Renal pelvis (tissue), 4 donors: ENCODE measurements around the gene PRDM12. TPM values are rescaled to one million over a fixed set of nuclear protein-coding genes. Genes with fewer than 3 reads are reported as not detected.
"Not testable (repeated sequence)": the region's sequence is repeated elsewhere in the genome, so short reads cannot be mapped to it uniquely, and the experiment has no call there.

Source experiments
- DNase-seq: peaks from one replicate; pipeline ENCODE4 v3.0.0-alpha.2; 2013
- polyA plus RNA-seq, 3 donors: library from polyadenylated mRNA; unstranded; fragments of 120-200 nt; gene quantifications; one replicate each; pipeline ENCODE4 v1.2.1, GENCODE V29; 2013; ENCODE audit not compliant: insufficient read length in 3 of 3

The PRDM12 gene
- polyA plus RNA-seq, 3 donors: not detected

- no peak for DNase-seq
Observed at GRCh38 chr9:130663977-130664250, 480 bp upstream of the PRDM12 start.

- no peak for DNase-seq
Observed at GRCh38 chr9:130665029-130665430, 636 bp downstream of the PRDM12 start.

GRCh38 chr9:130665431-130666392 is 1.3 kb downstream of the PRDM12 start:
- DNase-seq: no peak

- DNase-seq: no peak
Observed at GRCh38 chr9:130666393-130667119, 2.2 kb downstream of the PRDM12 start.

- no peak for DNase-seq
Observed at GRCh38 chr9:130667120-130667435, 2.7 kb downstream of the PRDM12 start.

DNA sequence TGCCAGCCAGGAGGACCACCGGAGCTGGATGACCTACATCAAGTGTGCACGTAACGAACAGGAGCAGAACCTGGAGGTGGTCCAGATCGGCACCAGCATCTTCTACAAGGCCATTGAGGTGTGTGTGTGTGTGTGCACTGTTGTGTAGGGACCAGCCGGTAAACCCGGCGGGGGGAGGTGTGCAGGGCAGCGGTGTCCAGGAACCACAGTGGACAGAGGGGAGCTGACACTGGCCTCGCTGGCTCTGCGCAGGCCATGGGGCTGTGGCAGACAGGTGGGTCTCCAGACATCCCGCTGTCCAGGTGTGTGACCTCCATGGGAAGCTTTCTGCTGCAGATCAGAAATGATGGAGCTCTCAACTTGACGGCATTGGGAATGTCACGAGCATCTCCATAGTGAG is 3.8 kb downstream of the PRDM12 start:
- DNase-seq: no peak

DNA sequence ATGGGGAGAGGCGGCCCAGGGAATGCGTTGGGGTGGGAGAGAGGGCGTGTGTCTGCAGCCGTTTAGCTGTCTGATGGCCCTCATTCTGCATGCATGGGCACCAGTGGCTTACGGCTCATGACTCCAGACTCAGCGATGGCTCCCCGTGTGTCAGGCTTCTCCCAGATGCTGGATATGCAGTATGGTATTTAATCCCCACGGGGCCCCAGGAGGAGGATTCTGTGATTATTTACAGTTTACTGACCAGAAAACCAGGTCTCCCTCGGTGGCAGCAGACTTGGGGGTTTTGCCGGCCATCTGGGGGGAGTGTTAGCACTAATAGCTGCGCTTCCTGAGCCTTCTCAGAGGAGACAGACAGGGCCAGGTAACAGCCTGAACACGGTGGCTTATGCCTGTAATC is 4.3 kb downstream of the PRDM12 start:
- DNase-seq: no peak

DNA sequence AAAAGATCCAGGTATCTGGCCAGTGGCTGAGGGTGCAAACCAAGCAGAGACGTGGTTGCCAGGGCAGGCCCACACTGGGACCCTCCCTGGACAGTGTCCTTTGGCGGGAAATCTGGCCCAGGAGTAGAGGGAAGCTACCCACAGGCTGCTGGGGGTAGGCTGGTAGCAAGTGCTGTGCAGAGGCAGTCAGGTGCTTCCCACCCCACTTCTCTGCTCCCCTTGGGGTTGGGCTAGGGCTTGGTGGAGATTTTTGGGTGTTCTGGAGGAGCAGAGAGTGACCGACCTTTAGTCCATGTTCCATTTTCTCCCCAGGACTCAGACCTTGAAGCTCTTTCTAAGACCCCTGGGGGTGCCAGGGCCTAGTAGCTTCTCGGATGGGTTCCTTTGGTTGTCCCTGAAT is 5.6 kb downstream of the PRDM12 start:
- no peak for DNase-seq

- DNase-seq: no peak
Observed at GRCh38 chr9:130670644-130671043, 6.2 kb downstream of the PRDM12 start.

GRCh38 chr9:130672466-130672865 is 8.1 kb downstream of the PRDM12 start:
- DNase-seq: no peak

DNA sequence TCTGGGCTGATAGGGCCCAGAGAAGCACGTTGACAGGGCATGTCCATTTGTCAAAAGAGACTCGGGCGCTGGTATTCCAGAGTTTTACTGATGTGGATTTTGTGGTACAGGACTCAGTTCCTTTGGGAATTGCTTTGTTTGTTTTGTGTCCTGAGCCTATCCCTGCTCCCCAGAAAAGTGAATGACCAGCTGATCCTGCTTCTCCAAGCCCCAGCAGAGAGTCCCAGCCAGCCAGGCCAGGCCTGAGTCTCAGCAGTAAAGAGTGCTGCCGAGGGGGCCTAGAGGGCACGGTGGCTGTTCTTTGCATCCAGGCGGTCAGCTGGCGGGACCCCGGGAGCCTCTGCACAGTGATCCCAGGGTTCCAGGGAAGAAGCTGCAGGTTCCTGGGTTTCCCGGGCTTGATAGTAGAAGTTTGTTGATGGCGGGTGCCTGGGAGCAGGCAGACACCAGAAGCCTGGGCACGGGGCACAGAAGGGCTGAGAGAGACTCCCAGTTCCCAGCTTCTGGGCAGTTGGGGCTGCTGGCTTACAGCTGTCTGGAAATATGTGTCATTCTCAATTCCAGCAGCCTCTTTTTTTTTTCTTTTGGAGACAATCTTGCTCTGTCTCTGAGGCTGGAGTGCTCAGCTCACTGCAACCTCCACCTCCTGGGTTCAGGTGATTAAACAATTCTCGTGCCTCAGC is 8.7 kb downstream of the PRDM12 start:
- no peak for DNase-seq

DNA sequence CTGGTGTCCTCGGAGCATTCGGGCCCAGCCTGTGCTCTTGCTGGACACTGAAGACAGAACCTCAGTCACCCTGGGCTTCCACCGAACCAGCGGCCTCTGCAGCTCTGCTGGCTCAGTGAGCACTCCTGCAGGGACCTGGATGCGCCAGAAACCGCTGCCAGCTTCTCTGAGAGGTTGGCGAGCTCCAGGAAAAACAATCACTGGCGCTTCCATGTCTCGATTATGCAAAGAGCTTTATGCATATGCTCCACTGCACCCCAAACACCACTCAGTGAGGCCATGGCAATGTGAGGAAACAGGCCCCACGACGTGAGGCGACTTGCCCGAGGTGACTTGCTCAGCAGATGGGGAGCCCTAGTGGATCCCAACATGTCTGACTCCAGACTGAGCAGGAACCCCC is 11.0 kb downstream of the PRDM12 start:
- DNase-seq: no peak

DNA sequence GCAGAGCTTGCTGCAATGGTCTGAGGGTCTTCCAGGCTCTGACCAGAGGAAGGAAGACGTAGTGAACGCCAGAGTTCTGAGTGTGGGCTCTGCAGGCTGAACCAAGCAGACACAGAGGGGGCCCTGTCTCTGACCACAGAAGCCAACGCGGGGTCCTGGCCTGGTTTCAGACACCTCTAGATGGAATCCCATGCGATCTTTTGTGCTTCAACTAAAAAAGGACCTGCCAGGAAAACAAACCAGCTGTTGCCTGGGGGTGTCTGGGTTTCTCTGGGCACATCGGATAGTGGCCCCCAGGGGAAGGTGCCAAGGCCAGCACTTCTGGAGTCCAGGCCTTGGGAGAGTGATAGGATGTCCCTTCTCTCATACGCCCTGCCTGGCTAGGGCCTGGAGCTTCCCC is 12.9 kb downstream of the PRDM12 start:
- no peak for DNase-seq

GRCh38 chr9:130680836-130681768 is 16.7 kb downstream of the PRDM12 start:
- peak; percentile 68 for DNase-seq

DNA sequence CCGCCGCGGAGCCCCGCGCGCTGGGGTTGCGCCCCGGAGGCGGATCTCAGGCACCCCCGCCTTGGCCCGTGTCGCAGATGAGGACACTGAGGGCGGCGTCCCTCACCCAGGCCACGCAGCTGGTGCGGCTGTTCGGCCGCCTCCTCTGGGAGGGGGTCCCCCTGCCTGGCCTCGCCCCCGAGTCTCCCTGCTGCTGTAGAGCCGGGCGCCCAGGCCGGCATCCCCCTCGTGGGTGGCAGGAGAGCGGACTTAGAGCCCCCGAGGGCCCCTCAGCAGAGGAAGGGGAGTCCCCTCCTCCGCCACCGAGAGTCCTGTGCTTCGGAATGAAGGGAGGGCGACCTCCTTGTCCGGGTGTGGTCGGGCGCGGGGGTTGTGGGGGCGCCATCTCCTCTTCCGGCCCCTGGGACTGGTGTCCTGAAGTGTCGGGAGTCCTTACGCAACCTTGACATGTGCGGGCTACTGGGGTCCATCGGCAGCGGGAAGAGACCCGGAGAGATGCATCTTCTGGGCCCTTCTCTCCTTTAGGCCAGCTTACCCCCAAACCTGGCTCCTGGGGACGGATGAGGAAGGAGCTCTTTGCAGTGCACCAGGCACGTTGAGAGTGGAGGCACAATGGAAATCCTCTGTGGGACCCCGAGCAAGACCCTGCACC is 17.5 kb downstream of the PRDM12 start:
- no peak for DNase-seq

DNA sequence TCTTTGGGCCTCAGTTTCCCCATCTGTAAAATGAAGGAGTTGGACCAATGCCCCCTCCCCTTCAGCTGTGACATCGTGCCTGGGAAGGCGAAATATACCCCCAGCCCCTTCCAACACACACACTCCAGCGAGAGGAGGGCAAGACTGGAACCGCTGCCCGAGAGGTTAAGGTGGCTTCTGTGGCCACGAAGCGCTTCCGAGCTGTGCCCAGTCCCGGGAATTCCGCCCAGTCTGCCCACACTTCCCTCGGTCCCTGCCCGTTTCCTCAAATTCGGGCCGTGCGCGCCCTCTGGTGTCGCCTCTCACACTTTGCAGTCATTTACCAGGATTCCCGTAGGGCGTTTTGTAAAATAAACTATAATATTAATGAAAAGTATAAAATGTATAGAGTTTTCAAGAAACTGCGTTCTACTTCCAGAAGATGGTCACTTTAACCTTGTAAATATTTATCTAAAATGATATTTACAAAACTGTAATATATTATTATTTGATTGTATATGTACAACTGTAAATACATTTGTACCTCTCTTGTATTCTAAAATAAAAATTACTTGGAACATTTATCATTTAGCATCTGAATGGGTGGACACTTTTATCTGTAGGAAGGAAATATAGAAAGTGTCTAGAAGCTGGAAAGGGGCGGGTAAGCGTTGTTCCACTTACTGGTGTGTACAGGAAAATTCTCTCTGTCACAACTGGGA is 18.2 kb downstream of the PRDM12 start:
- DNase-seq: peak; percentile 65

DNA sequence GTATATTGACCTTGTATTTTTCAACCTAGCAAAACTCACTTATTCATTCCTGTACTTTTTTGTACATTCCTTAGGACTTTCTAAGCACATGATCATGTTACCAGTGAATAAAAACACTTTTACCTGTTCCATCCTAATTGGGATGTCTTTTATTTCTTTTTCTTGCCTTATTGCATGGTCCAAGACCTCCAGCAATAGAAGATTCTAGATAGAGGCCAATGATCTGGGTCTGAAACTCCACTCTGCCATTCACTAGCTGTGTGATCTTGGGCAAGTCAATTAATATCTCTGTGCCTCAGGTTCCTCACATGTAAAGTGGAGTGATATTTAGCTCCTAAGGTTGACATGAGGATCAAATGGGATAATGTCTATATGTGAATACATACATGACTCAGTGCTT is 20.7 kb downstream of the PRDM12 start:
- DNase-seq: no peak

- not testable (repeated sequence) for DNase-seq
Observed at GRCh38 chr9:130685945-130686344, 21.6 kb downstream of the PRDM12 start.

- no peak for DNase-seq
Observed at GRCh38 chr9:130687615-130688014, 23.2 kb downstream of the PRDM12 start.

- DNase-seq: no peak
Observed at GRCh38 chr9:130688072-130688471, 23.7 kb downstream of the PRDM12 start.

GRCh38 chr9:130689572-130689936 is 25.2 kb downstream of the PRDM12 start:
- no peak for DNase-seq
